Loucy (cell line): ENCODE data around the gene PPFIA3.
A peak's percentile ranks its signal among the peaks of the same experiment; 100 is the strongest.

Experiments
- H2AFZ ChIP-seq: fragments of 200-600 bp; sonication (generic); 2 replicates; pipeline ENCODE4 v1.6.0; 2016; ENCODE audit warnings: antibody characterized with exemption, mild to moderate bottlenecking, low read length, moderate library complexity
- H3F3A ChIP-seq: fragments of 200-600 bp; 2 replicates; pipeline ENCODE4 v1.6.0; 2016; ENCODE audit warnings: antibody characterized with exemption, low read depth, mild to moderate bottlenecking
- H3K27me3 ChIP-seq: fragments of 200-600 bp; sonication (generic); 2 replicates; pipeline ENCODE4 v1.6.1; 2014; ENCODE audit warnings: low read length, mild to moderate bottlenecking; ENCODE audit not compliant: insufficient read depth, poor library complexity, severe bottlenecking
- H3K36me3 ChIP-seq: fragments of 200-600 bp; sonication (generic); 2 replicates; pipeline ENCODE4 v1.6.1; 2016; ENCODE audit warnings: low read length; ENCODE audit not compliant: insufficient read depth
- H3K4me1 ChIP-seq: fragments of 200-600 bp; sonication (generic); 2 replicates; pipeline ENCODE4 v1.5.1; 2014; ENCODE audit warnings: low read length, mild to moderate bottlenecking; ENCODE audit not compliant: insufficient read depth, poor library complexity, severe bottlenecking
- H3K4me2 ChIP-seq: fragments of 200-600 bp; sonication (generic); 2 replicates; pipeline ENCODE4 v1.6.0; 2014; ENCODE audit warnings: antibody characterized with exemption, low read length, low read depth, mild to moderate bottlenecking; ENCODE audit not compliant: poor library complexity, severe bottlenecking
- H3K4me3 ChIP-seq: fragments of 200-600 bp; sonication (generic); 2 replicates; pipeline ENCODE4 v1.5.1; 2014; ENCODE audit warnings: low read length, mild to moderate bottlenecking, mixed read lengths; ENCODE audit not compliant: poor library complexity, severe bottlenecking
- H3K79me2 ChIP-seq: fragments of 200-600 bp; sonication (generic); 2 replicates; pipeline ENCODE4 v1.6.1; 2014; ENCODE audit warnings: low read length; ENCODE audit not compliant: insufficient read depth
- H3K9ac ChIP-seq: fragments of 200-600 bp; sonication (generic); 2 replicates; pipeline ENCODE4 v1.6.0; 2014; ENCODE audit warnings: mild to moderate bottlenecking, low read depth, low read length, moderate library complexity; ENCODE audit not compliant: poor library complexity, severe bottlenecking
- H3K9me2 ChIP-seq: fragments of 200-600 bp; sonication (generic); replicated peaks from 2 replicates; pipeline ENCODE4 v1.6.1; 2016; ENCODE audit warnings: low read depth, low read length, mixed read lengths
- H3K9me3 ChIP-seq: fragments of 200-600 bp; sonication (generic); 2 replicates; pipeline ENCODE4 v1.6.1; 2014; ENCODE audit warnings: mild to moderate bottlenecking, antibody characterized with exemption, low read length, low read depth; ENCODE audit not compliant: insufficient read depth
- H4K20me1 ChIP-seq: fragments of 200-600 bp; sonication (generic); 2 replicates; pipeline ENCODE4 v1.6.0; 2014; ENCODE audit warnings: antibody characterized with exemption, low read length, mild to moderate bottlenecking; ENCODE audit not compliant: insufficient read depth, poor library complexity, severe bottlenecking
- EZH2phosphoT487 ChIP-seq: fragments of 200-600 bp; IDR thresholded peaks from 2 replicates; pipeline ENCODE4 v1.6.1; 2018; ENCODE audit warnings: antibody characterized with exemption, mild to moderate bottlenecking, moderate library complexity, borderline replicate concordance
- TF ChIP-seq, protein P1 (sequence below): fragments of 200-600 bp; sonication (generic); conservative IDR thresholded peaks from 2 replicates; pipeline ENCODE4 v1.5.1; 2014; ENCODE audit warnings: mild to moderate bottlenecking, antibody characterized with exemption, low read length

PPFIA3 gene

DNA sequence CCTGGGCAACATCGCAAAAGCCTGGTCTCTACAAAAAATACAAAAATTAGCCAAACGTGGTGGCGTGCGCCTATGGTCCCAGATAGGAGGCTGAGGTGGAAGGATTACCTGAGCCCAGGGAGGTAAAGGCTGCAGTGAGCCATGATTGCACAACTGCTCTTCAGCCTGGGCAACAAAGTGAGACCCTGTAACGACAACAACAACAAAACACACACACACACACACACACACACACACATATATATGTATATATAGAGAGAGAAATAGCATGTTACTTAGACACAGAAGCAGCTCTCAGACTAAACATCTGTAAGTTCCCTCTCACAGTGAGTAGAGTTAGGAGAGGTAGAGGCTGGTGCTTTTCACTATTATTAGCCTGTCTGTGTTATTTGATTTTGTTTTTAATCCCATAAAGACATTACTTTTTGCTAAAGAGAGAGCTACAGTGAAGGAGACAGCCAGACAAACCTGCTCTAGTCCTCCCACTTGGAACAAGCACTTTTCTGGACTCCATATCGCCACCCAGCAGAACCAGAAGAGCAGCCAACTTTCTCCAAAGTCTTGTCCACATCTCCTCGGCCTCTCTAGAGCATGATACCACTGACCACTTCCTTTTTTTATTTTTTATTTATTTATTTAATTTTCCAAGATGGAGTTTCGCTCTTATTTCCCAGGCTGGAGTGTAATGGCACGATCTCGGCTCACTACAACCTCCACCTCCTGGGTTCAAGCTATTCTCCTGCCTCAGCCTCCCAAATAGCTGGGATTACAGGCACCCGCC, 7.9 kb upstream of the PPFIA3 start:
- TF ChIP-seq, protein P1, sequence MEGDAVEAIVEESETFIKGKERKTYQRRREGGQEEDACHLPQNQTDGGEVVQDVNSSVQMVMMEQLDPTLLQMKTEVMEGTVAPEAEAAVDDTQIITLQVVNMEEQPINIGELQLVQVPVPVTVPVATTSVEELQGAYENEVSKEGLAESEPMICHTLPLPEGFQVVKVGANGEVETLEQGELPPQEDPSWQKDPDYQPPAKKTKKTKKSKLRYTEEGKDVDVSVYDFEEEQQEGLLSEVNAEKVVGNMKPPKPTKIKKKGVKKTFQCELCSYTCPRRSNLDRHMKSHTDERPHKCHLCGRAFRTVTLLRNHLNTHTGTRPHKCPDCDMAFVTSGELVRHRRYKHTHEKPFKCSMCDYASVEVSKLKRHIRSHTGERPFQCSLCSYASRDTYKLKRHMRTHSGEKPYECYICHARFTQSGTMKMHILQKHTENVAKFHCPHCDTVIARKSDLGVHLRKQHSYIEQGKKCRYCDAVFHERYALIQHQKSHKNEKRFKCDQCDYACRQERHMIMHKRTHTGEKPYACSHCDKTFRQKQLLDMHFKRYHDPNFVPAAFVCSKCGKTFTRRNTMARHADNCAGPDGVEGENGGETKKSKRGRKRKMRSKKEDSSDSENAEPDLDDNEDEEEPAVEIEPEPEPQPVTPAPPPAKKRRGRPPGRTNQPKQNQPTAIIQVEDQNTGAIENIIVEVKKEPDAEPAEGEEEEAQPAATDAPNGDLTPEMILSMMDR, result no peak
- no peak for TF ChIP-seq EZH2phosphoT487
- no peaks in the 10 kb centered on the region for H3K79me2 ChIP-seq
- no peak overlapping the region for H3K4me2 ChIP-seq
- H4K20me1 ChIP-seq, result peaks cover 8% of the 10 kb centered on the region
- H3K27me3 ChIP-seq, result no peaks in the 10 kb centered on the region
- H3K4me3 ChIP-seq, result no peak overlapping the region
- no peaks in the 10 kb centered on the region for H3K9me2 ChIP-seq
- peaks cover 7% of the 10 kb centered on the region; the same call in 1 of the 2 replicates for H3F3A ChIP-seq
- H3K4me1 ChIP-seq, result peaks cover 12% of the 10 kb centered on the region
- peaks cover 36% of the 10 kb centered on the region; the same call in 1 of the 2 replicates for H3K36me3 ChIP-seq
- no peak overlapping the region for H2AFZ ChIP-seq
- H3K9me3 ChIP-seq, result no peaks in the 10 kb centered on the region
- no peak overlapping the region for H3K9ac ChIP-seq

DNA sequence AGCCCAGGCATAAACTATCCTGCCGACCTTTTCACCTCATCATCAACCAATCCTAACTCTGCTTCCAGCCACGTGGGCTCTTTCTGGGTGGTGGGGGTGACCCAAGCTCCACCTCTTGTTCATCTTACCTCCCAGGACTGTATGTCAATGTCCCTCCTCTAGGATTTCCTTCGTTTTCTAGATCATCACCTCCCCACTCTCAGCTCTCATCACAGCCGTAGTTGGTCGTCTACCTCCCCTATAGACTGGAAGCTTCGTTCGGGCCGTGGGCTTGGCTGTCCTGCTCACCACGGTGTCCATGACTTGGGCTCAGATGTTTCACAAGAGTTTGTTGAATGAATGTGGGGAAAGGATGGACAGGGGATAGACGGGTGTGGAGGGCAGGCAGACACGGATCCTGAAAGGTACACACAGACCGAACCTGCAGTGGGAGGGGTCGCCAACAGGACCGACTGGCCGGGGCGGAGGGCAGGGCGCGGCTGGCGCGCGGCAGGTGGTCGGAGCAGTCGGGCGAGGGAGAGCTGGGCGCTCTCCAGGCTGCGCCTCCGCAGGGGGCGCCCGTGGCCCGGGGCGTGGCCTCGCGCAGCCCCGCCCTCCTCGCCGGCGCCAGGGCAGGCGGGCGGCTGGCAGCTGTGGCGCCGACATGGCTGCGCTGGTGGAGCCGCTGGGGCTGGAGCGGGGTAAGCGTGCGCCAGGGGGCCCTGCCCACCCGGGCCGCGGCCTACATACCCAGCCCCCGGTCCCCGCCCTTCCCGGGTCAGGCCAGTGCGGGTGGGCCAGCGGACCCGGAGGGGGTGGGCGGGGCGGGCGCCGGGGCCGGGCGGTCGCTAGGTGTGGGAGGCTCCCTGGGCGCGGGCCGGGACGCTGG, 5.3 kb upstream of the PPFIA3 start, which contains the start of gene LIN7B:
LIN7B (plus strand) TSS at position 609 of the 868 bp plus-strand sequence; CDS start at position 644, 35 bp downstream.
- Histone ChIP-seq H3K9ac (peak within 1 kb of the TSS; percentile 66), H3K36me3 (peaks cover 10% of the 10 kb centered on the region; the same call in 1 of the 2 replicates), H3K9me2 (no peaks in the 10 kb centered on the region), H3K27me3 (no peaks in the 10 kb centered on the region), H3K79me2 (no peaks in the 10 kb centered on the region), H3F3A (peaks cover 7% of the 10 kb centered on the region; the same call in 1 of the 2 replicates), H3K4me1 (peaks cover 17% of the 10 kb centered on the region), H2AFZ (peak within 1 kb of the TSS; percentile 97), H3K4me3 (peak within 1 kb of the TSS; percentile 72), H3K4me2 (peak within 1 kb of the TSS; percentile 90), H4K20me1 (no peaks in the 10 kb centered on the region), H3K9me3 (no peaks in the 10 kb centered on the region)
- TF ChIP-seq EZH2phosphoT487, result no peak
- TF ChIP-seq, protein P1, result peak; percentile 53

DNA sequence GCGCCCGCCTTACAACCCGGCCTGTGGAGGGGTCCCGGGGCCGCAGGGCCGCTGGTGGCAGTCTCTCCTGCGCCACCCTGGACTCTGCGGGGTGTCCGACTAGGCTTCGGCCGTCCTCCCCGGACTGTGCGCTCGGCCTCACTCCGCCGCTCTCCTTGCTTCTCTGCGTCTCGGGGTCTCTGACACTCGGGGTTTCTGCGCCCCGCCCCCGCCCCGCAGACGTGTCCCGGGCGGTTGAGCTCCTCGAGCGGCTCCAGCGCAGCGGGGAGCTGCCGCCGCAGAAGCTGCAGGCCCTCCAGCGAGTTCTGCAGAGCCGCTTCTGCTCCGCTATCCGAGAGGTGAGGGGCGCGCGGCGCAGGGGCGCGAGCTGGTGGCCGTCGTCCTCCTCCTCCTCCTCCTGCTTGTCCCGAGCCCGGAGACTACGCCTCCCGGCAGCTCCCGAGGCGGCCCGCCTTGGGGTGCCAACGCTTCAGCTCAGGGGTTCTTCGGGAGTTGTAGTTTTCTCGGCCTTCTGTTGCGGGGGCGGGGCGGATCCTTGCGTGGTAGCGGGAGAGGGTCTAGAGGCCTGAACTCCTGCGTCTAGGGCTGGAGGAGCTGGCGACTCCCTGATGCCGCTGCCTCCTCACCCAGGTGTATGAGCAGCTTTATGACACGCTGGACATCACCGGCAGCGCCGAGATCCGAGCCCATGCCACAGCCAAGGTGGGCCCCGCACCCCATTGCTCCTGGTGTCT, 4.5 kb upstream of the PPFIA3 start:
- Histone ChIP-seq H3K9me3 (no peaks in the 10 kb centered on the region), H3K9me2 (no peaks in the 10 kb centered on the region), H2AFZ (peak overlapping the region; percentile 91), H3K4me2 (peak overlapping the region; percentile 83), H3K4me1 (peaks cover 20% of the 10 kb centered on the region), H3F3A (peaks cover 7% of the 10 kb centered on the region; the same call in 1 of the 2 replicates), H3K27me3 (no peaks in the 10 kb centered on the region), H3K36me3 (peaks cover 2% of the 10 kb centered on the region; the same call in 1 of the 2 replicates), H4K20me1 (no peaks in the 10 kb centered on the region), H3K4me3 (peak overlapping the region; percentile 72), H3K79me2 (no peaks in the 10 kb centered on the region), H3K9ac (peak overlapping the region; percentile 66)
- TF ChIP-seq EZH2phosphoT487, result no peak
- TF ChIP-seq, protein P1, result no peak
